NCI-H510A (cell line): ENCODE measurements around the gene ZNF578.
"Not testable (repeated sequence)": the region's sequence is repeated elsewhere in the genome, so short reads cannot be mapped to it uniquely, and the experiment has no call there.

ENCODE experiments used
- DNase-seq: peaks from one replicate; lab custom pipeline; 2025; lab: John Stamatoyannopoulos, UW

The ZNF578 gene

DNA sequence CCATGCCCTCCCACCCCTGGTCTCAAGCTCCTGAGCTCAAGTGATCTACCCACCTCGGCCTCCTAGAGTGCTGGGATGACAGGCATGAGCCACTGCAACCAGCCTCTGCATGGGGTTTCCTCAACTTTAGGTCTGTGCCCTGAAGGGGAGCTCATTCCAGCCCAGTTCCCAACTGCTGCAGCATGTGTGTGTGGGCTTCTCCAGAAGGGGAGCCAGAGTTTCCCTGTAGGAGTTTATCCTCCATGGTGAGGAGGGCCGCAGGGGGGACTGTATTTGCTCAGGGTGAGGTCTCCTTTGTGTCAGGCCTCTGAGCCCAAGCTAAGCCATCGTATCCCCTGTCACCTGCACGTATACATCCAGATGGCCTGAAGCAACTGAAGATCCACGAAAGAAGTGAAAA is 62.8 kb downstream of the ZNF578 start:
- no peak for DNase-seq

- no peak for DNase-seq
Measured at GRCh38 chr19:52518646-52519045, 65.3 kb downstream of the ZNF578 start.

DNA sequence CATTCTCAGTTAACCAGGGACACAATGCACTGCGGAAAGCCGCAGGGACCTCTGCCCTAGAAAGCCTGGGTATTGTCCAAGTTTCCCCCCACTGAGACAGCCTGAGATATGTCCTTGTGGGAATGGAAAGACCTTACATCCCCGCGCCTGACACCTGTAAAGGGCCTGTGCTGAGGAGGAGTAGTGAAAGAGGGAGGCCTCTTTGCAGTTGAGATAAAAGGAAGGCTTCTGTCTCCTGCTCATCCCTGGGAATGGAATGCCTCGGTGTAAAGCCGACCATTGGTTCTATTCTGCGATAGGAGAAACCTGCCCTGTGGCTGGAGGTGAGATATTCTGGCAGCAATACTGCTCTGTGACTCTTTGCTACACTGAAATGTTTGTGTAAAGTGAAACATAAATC is 65.8 kb downstream of the ZNF578 start:
- DNase-seq, result not testable (repeated sequence)

DNA sequence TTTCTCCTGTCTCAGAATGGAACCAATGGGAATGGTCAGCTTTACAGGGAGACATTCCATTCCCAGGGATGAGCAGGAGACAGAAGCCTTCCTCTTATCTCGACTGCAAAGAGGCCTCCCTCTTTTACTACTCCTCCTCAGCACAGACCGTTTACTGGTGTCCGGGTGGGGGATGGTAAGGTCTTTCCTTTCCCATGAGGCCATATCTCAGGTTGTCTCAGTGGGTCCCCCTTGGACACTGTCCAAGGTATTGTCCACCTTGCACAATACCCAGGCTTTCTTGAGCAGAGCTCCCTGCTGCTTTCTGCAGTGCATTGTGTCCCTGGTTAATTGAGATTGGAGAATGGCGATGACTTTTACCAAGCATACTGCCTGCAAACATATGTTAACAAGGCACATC is 66.7 kb downstream of the ZNF578 start:
- DNase-seq, result no peak

DNA sequence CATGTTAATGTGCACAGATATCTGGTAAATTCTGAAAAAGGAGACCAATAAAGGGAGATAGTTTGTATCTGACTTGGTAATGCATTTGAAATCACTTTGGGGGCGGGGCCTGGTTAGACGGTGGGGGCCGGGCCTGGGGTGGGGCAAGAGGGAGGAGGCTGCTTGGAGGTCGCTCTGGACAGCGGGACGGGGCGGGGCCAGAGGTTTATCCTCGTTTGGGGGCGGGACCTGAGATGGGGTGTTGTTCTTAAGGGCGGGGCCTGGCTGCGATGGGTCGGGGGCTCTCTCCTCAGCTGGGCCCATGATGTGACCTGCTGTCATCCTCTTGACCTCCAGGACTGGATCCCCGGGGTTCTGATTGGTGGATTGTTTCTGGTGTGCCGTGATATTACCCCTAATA is 69.2 kb downstream of the ZNF578 start:
- no peak for DNase-seq

DNA sequence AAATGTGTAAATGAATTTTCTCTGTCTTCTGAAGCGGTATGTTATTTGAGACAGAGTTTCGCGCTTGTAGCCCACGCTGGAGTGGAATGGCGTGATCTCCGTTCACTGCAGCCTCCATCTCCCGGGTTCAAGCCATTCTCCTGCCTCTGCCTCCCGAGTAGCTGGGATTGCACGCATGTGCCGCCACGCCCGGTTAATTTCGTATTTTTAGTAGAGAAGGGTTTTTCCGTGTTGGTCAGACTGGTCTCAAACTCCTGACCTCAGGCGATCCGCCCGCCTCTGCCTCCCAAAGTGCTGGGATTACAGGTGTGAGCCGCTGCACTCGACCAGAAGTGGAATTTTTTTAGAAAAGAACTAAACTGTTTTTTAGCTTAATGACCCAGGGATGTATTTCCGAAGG is 70.7 kb downstream of the ZNF578 start:
- no peak for DNase-seq

DNA sequence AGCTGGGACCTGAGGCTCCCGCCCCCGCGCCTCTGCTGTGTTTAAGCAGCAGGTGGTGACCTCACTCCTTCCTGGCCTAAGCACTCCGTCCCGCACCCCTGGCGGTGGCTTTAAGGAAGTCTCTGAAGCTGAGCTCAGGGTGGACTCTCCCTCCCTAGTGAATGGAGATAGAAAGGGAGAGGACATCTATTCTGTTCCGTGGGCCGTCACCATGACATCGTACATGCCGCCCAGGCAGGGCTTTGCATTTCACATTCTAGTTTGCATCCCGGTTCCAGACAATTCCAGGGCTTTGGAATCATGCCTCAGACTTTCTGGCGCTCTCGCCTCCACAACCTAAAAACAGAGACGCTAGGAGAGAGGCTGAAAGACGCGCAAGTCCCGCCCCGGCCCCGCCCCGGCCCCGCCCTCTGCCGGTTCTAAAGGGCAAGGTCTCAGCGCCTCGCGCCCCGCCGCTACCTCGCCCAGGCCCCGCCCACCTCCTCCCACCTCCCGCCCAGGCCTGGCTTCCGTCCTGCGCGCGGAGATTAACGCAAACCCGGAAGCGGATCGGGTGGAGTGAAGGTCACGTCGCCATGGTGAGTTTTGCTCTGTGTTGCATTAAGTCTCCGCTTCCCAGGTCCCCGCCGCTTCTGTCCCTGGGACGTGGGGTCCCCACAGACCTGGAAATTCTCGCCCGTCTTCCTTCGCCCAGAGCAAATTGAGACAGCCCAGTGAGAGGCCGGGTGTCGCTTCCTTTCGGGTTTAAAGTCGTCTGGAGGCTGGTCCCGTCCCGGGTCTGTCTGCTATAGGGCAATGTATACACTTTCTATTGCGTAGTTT is 74.0 kb downstream of the ZNF578 start, which contains the start of gene ZNF808:
ZNF808 (plus strand) TSS at position 535 of the 822 bp plus-strand sequence. CDS start 15,617 bp downstream, outside the sequence.
- DNase-seq, result peak; percentile 78

DNA sequence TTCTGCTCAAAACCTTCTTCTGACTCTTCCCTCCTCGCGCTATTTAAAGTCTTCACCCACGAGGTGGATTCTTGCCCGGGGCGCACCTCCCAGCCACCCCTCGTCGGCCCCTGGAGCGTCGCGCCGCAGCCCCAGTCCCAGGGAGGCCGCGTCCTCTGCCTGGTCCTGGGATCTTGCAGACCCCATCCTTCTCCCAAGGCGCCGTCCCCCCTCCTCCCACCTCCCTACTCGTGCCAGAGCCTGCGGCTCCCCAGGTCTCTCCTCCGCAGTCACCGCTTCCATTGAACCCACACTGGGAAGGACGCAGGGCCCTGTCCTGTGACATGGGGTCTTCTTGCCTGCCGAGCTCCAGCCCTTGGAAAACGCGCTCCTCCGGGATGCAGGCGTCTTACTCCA is 74.6 kb downstream of the ZNF578 start:
- no peak for DNase-seq

- DNase-seq, result no peak
Measured at GRCh38 chr19:52532480-52532879, 79.1 kb downstream of the ZNF578 start.

- DNase-seq, result no peak
Measured at GRCh38 chr19:52533901-52534300, 80.5 kb downstream of the ZNF578 start.

DNA sequence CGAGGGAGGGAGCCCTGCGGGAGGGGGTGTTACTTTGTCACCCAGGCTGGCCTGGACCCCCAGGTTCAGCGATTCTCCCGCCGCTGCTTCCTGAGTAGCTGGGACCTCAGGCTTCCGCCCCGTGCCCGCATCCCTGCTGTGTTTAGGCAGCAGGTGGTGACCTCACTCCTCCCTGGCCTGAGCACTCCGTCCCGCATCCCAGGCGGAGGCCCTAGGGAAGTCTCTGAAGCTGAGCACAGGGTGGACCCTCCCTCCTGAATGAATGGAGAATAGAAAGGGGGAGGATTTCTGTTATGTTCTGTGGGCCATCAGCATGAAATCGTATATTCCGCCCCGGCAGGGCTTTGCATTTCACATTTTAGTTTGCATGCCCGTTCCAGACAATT is 82.0 kb downstream of the ZNF578 start:
- not testable (repeated sequence) for DNase-seq

- DNase-seq, result no peak
Measured at GRCh38 chr19:52535771-52536447, 82.6 kb downstream of the ZNF578 start.

- no peak for DNase-seq
Measured at GRCh38 chr19:52536448-52536800, 83.1 kb downstream of the ZNF578 start.

- not testable (repeated sequence) for DNase-seq
Measured at GRCh38 chr19:52538815-52539214, 85.5 kb downstream of the ZNF578 start.

DNA sequence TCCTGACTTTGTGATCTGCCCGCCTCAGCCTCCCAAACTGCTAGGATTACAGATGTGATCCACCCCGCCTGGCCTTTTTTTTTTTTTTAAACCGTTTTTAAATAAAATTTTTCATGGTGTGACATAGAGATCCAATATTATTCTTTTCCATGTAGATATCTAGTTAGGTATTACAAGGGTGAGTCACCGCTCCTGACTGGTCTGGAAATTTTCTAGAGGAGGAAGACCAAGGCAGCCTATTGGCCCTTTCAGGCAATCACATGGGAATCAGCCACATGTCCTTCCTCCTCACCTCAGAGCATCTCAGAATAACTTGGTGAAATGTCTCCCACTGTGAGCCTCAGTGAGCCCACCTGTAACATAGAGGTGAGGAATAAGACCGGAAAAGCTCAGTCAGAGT is 87.8 kb downstream of the ZNF578 start:
- DNase-seq, result not testable (repeated sequence)

DNA sequence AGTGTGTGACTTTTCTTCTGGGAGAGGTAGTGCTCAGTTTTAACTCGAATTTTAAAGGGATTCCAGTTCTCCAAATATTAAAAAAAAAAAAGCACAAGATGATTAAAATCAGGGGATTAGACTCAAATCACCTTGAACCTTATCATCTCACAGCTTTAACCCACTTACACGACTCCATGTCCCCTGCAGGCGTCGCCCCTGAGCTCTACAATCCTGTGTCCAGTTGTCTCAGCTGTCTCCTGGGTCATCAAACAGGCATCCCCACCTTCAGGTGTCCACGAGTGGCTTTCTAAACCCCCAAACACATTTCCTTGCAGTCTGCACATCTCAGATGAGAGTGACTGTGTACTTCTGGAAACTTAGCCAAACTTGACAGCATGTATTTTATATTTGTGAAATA is 88.3 kb downstream of the ZNF578 start:
- DNase-seq, result no peak

DNA sequence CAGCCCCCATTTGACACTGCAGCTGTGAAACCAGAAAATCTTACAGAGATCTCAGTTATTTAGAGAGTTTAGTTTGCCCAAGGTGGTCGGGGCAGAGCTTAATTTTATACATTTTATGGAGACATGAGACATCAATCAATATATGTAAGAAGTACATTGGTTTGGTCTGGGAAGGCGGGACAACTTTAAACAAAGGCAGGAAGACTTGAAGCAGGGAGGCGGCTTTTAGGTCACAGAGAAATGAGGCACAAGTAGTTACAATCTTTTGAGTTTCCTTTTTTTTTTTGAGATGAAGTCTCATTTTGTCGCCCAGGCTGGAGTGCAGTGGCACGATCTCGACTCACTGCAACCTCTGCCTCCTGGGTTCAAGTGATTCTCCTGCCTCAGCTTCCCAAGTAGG is 89.2 kb downstream of the ZNF578 start:
- DNase-seq, result not testable (repeated sequence)

DNA sequence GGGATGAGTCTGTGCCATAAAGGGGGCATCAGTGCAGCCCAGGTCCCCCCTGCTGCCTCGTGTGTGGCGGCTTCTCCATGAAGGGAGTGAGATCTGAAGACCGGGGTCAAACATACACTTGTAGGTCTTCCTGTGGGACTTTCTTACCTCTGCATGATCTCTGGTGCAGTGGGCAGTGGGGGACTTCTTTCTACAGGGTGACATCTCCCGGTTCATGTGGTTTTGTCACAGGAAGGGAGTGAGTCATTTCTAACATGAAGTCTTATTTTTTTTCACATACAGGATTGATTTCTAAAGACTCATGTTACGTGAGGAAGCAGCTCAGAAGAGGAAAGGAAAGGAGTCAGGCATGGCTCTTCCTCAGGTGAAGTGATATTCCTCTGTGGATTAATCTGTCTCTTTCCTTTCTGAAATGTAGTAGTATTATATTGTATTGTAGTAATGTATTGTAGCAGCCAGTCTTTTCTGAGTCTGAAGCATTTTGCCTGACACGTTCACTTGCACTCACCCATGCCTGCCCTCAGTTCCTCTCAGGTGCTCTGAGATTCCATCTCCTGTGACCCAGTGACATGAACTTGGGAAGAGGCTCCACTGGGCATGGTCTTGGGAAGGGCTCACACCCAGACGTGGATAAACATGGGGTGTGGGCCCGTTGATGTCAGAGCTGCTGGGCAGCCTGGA is 89.8 kb downstream of the ZNF578 start:
- DNase-seq, result no peak

DNA sequence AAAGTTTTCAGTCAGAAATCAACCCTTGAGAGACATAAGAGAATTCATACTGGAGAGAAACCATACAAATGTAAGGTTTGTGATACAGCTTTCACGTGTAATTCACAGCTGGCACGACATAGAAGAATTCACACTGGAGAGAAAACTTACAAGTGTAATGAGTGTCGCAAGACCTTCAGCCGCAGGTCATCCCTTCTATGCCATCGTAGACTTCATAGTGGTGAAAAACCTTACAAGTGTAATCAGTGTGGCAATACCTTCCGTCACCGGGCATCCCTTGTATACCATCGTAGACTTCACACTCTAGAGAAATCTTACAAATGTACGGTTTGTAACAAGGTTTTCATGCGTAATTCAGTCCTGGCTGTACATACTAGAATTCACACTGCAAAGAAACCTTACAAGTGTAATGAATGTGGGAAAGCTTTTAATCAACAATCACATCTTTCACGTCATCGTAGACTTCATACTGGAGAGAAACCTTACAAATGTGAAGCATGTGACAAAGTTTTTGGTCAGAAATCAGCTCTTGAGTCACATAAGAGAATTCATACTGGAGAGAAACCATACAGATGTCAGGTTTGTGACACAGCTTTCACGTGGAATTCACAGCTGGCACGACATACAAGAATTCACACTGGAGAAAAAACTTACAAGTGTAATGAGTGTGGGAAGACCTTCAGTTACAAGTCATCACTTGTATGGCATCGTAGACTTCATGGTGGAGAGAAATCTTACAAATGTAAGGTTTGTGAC is 101.0 kb downstream of the ZNF578 start:
- DNase-seq, result no peak

GRCh38 chr19:52557231-52557995 is 104.1 kb downstream of the ZNF578 start:
- DNase-seq, result no peak

DNA sequence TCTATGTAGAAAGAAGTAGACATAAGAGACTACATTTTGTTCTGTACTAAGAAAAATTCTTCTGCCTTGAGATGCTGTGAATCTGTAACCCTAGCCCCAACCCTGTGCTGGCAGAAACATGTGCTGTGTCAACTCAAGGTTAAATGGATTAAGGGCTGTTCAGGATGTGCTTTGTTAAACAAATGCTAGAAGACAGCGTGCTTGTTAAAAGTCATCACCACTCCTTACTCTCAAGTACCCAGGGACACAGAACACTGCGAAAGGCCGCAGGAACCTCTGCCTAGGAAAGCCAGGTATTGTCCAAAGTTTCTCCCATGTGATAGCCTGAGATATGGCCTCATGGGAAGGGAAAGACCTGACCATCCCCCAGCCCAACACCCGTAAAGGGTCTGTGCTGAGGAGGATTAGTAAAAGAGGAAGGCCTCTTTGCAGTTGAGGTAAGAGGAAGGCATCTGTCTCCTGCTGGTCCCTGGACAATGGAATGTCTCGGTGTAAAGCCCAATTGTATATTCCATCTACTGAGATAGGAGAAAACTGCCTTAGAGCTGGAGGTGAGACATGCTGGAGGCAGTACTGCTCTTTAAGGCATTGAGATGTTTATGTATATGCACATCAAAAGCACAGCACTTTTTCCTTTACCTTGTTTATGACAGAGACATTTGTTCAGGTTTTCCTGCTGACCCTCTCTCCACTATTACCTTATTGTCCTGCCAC is 105.5 kb downstream of the ZNF578 start:
- DNase-seq, result not testable (repeated sequence)
